Activated T-helper 1 cell treated with anti-CD3 and anti-CD28 coated beads, Interleukin-12 subunit alpha, Interleukin-12 subunit beta, Interleukin-2, Interleukin-4 antibody, amounts not matched to agents 30 ng/mL and 10 ng/mL and 1 ng/mL, durations not matched to agents 14 hours and 24 hours and 36 hours (primary cell): Measurements from ENCODE around the gene SAT1. TPM values are rescaled to one million over a fixed set of nuclear protein-coding genes. Genes with fewer than 3 reads are reported as not detected.
A peak's percentile ranks its signal among the peaks of the same experiment; 100 is the strongest.
"Not testable (repeated sequence)": the region's sequence is repeated elsewhere in the genome, so short reads cannot be mapped to it uniquely, and the experiment has no call there.

ENCODE experiments used
- DNase-seq: peaks from one replicate; pipeline ENCODE4 v3.0.0; 2021; ENCODE audit warnings: low spot score
- H3K27ac Mint-ChIP-seq: one replicate; pipeline ENCODE4 v1.8.0; 2021; ENCODE audit warnings: mild to moderate bottlenecking, mixed read lengths
- H3K27me3 Mint-ChIP-seq: one replicate; pipeline ENCODE4 v1.8.0; 2022; ENCODE audit warnings: mild to moderate bottlenecking, moderate library complexity, mixed read lengths; ENCODE audit not compliant: insufficient read depth
- H3K36me3 Mint-ChIP-seq: one replicate; pipeline ENCODE4 v1.8.0; 2021; ENCODE audit warnings: low read depth, mixed read lengths
- H3K4me1 Mint-ChIP-seq: one replicate; pipeline ENCODE4 v1.8.0; 2021; ENCODE audit warnings: low read depth, mixed read lengths
- H3K4me3 Mint-ChIP-seq: one replicate; pipeline ENCODE4 v1.8.0; 2021; ENCODE audit warnings: mild to moderate bottlenecking, moderate library complexity, mixed read lengths
- H3K9me3 Mint-ChIP-seq: one replicate; pipeline ENCODE4 v1.8.0; 2021; ENCODE audit warnings: mixed read lengths
- intact Hi-C: fragments of 100-400 bp; cut with micrococcal nuclease; formaldehyde crosslinking; loops from one replicate; pipeline ENCODE4 v1.15.1; 2024
- total RNA-seq: library from RNA; stranded (reverse); gene quantifications from 2 replicates; pipeline ENCODE4 v1.2.3, GENCODE V29; 2022

Gene SAT1
- total RNA-seq, 1 donor from 2014 or later = 71.8 TPM

DNA sequence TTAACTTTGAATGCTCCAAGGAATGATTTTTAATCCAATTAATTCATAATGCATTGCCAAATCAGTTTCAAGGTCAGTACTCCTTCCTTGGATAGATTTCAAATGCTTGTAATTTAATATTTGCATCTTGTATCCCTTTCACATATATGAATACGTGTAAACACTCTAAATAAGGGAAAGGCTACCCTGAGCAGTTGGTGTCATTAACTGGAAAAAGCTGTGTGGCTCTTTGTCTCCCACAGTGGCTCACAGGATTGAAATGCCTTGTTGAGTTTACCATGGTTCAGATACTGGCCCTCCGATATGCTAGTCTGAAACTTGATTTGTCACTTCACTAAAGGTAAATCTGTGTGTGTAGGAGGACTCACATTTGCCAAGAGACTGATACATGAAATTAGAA is 23.2 kb upstream of the SAT1 start:
- Mint-ChIP-seq H3K36me3 (no peaks in the 10 kb centered on the region), H3K4me1 (peaks cover 5% of the 10 kb centered on the region), H3K27me3 (no peaks in the 10 kb centered on the region), H3K4me3 (no peak overlapping the region), H3K27ac (no peak overlapping the region), H3K9me3 (no peaks in the 10 kb centered on the region)
- DNase-seq = no peak
- intact Hi-C loops = no loop called here

DNA sequence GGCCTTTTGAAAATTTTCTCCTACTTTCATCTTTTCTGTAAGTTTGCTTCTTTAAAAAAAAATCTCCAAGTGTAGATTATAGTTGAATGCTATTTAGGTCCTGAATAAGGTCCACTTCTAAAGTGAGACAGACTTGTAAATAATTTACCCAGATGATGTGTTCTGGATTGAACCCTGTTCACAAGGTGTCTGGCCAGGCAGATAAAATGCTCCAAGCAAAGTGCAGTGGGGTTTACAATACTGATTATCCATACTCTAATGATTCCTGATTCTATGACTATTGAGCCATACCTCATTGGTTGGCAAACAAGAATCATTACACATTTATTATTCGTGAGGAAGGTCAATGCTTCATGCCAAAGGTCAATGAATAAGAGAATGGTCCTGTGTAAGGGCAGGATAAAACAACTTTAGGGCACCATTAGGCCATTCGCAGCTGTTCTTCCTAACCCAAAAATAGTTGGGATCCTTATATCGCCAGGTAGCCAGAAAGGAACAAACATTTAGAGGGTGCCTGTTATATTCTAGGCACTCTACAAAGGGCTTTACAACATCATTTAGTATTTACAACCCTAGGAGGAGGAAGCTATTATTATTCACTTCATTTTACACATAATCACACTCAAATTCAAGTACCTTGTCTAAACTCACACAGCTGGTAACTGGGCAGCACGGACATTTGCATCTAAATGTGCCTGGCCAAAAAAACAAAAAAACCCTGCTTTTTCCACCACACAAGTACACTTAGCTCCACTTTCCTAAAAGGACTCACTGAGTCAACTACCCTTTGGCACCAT is 18.6 kb upstream of the SAT1 start:
- no peaks in the 10 kb centered on the region for H3K9me3 Mint-ChIP-seq
- no peaks in the 10 kb centered on the region for H3K27me3 Mint-ChIP-seq
- no peak overlapping the region for H3K27ac Mint-ChIP-seq
- no peak for DNase-seq
- H3K4me3 Mint-ChIP-seq = no peak overlapping the region
- intact Hi-C loops = no loop called here
- H3K4me1 Mint-ChIP-seq = no peaks in the 10 kb centered on the region
- H3K36me3 Mint-ChIP-seq = no peaks in the 10 kb centered on the region

DNA sequence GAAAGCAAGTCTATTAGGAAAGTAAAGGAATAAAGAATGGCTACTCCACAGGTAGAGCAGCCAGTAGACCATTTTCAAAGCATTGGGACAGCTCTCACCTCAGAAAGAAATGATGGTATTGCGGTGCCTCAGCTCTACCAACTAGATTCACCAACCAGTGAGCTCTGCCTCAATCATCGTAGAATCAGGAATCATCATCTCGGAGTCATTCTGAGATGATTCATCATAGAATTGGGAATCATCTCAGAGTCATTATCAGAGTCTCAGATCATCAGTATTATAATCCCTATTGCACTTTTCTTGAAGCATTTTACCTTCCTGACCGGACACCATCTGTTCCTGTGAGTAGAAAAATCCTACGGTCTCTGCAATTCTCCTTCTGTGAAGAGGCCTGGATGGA is 17.5 kb upstream of the SAT1 start:
- Mint-ChIP-seq H3K27me3 (no peaks in the 10 kb centered on the region), H3K9me3 (no peaks in the 10 kb centered on the region), H3K4me1 (no peaks in the 10 kb centered on the region), H3K27ac (no peak overlapping the region), H3K4me3 (no peak overlapping the region), H3K36me3 (no peaks in the 10 kb centered on the region)
- intact Hi-C loops = no loop called here
- no peak for DNase-seq

DNA sequence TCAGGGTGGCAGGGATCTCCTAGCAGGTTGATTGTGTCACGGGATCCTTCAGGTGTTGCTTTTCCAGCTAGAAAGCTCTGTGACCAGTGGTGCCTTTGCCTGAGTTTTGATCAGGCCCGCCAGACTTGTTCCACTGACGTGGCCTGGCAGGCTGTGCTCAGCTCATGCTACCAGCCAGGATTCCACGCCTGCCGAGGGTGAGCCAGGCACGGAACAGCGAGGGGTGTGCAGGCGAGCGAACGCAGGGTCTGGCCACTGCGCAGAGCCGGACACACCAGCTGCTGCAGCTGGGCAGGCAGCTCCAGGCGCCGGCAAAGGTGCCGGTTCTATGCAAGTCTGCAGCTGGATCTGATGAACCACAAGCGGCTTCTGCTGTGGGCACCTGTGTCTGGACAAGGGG is 17.1 kb upstream of the SAT1 start:
- no peak for DNase-seq
- H3K9me3 Mint-ChIP-seq = no peaks in the 10 kb centered on the region
- intact Hi-C loops = no loop called here
- no peak overlapping the region for H3K27ac Mint-ChIP-seq
- H3K4me3 Mint-ChIP-seq = no peak overlapping the region
- H3K4me1 Mint-ChIP-seq = no peaks in the 10 kb centered on the region
- no peaks in the 10 kb centered on the region for H3K27me3 Mint-ChIP-seq
- H3K36me3 Mint-ChIP-seq = no peaks in the 10 kb centered on the region

DNA sequence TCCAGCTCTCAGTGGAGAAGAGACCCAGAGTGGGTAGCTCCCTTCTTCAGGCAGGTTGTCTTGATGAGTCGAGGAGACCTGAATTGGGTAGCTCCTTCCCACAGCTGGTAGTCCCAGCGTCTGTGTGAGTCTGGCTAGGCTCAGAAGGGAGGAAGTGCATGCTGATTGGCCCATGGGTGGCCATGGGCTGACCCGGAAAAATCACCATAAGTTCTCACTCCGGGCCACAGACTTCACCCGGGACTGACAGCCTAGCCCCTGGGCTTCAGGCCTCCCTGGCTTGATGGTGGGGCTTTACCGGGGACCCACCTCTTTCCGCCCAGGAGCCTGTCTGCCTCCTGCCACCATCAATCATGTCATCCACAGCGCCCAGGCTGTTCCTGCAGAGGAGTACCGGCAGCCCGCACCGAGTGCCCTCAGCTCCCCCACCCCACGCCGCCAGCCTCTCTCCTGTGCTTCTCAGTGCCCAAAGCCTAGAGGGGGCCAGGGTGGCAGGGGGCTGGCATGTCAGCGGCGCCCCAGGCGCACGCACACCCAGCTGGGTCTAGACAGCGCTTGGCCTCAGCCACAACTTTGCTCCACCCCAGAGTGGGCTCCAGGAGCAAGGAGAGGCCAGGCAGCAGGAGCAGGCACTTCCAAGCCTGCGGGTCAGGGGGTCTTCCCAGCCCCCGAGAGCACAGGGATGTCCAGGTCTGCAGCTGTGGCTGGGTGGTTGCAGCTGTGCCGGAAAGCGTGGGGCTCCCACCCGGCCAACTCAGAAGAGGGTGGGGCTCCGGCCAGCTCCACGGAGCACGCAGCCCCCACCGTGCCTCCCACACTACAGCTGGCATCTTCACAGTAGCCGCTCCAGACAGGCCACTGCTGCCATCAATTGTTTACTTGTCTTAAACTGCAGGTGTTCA is 16.1 kb upstream of the SAT1 start:
- no peaks in the 10 kb centered on the region for H3K27me3 Mint-ChIP-seq
- H3K4me3 Mint-ChIP-seq = peak overlapping the region; percentile 47
- DNase-seq = no peak
- H3K36me3 Mint-ChIP-seq = no peaks in the 10 kb centered on the region
- no peaks in the 10 kb centered on the region for H3K9me3 Mint-ChIP-seq
- intact Hi-C loops = no loop called here
- H3K27ac Mint-ChIP-seq = no peak overlapping the region
- no peaks in the 10 kb centered on the region for H3K4me1 Mint-ChIP-seq

DNA sequence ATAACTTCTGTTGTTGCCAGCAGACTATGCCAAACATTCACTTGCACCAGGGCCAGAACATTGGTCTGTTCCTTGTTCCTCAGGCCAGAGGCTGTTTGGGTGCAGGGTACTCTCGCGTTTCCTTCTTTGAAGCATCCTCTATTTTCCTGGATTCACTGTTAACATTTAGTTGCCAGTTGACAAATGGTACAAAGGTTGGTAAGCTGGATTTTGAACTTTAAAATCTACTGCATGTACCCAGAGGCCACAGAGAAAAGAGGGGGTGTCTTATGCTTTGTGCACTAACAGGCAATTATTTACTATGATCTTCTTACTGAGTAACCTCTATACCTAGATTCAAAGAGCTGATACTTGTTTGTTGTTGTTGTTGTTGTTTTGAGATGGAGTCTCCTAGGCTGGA is 12.8 kb upstream of the SAT1 start:
- DNase-seq = no peak
- intact Hi-C loops = no loop called here
- no peaks in the 10 kb centered on the region for H3K9me3 Mint-ChIP-seq
- no peaks in the 10 kb centered on the region for H3K36me3 Mint-ChIP-seq
- H3K4me1 Mint-ChIP-seq = peaks cover 12% of the 10 kb centered on the region
- no peaks in the 10 kb centered on the region for H3K27me3 Mint-ChIP-seq
- no peak overlapping the region for H3K27ac Mint-ChIP-seq
- H3K4me3 Mint-ChIP-seq = no peak overlapping the region

DNA sequence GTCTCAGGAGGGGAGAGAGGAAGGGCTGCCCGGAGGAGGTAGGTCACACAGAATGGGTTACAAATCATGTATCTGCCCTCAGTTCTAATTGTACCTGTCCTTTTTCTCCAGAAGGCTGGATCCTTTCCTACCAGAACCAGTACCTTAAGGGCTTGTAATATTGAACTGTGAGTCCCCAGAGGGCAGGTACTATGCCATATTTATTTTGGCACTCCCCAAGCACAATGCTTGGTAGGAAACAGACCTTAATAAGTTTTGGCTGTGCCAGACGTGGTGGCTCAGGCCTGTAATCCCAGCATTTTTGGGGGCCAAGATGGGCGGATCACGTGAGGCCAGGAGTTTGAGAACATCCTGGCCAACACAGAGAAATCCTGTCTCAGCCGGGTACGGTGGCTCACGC is 11.9 kb upstream of the SAT1 start:
- H3K4me1 Mint-ChIP-seq = peaks cover 12% of the 10 kb centered on the region

DNA sequence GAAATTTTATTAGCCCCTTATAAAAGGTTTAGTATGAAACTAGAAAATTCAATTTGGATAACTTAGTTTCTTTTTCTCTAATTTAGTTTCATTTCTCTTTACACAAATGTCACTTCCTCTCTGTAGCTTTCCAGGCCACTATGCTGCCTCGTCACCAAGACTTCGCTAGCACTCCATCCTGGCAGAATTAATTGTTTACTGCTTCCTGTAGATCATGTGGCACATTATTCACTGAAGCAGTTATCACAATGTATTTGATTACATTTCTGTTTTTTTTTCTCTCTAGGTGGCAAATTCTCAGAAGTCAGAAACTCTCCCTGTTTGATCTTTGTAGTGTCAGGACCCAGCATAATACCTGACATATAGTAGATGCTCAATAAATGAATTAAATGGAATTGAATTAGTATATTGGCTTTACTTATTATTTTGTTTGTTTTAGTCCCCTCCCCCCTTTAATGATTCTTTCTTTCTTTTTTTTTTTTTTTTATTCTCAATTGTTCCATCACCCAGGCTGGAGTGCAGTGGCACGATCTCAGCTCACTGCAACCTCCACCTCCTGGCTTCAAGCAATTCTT is 9.3 kb upstream of the SAT1 start:
- Mint-ChIP-seq H3K4me3 (peak overlapping the region; percentile 73), H3K9me3 (no peaks in the 10 kb centered on the region), H3K36me3 (no peaks in the 10 kb centered on the region), H3K27ac (peak overlapping the region; percentile 87), H3K27me3 (no peaks in the 10 kb centered on the region), H3K4me1 (peaks cover 12% of the 10 kb centered on the region)
- peak; percentile 41 for DNase-seq
- intact Hi-C loops = loop anchor here (1.0 to 2.0 kb wide), 2 partner anchors 8 to 41 kb away; no protein-coding TSS in a partner anchor

More for the DNA sequence above, 11.9 kb upstream of the SAT1 start:
- DNase-seq, intact Hi-C loops, H3K36me3 Mint-ChIP-seq, H3K27ac Mint-ChIP-seq, H3K4me3 Mint-ChIP-seq, H3K9me3 Mint-ChIP-seq, H3K27me3 Mint-ChIP-seq: not testable (repeated sequence)

DNA sequence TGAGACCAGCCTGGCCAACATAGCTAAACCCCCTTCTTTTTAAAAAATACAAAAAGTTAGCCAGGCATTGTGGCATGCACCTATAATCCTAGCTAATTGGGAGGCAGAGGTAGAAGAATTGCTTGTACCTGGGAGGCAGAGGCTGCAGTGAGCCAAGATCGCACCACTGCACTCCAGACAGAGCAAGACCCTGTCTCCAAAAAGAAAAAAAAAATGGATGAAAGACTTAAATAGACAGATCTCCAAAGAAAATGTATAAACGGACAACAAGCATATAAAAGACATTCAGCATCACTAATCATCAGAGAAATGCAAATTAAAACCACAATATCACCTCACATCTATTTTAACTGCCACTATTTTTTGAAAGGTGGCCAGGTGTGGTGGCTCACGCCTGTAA is 6.6 kb upstream of the SAT1 start:
- no peak for DNase-seq
- no peaks in the 10 kb centered on the region for H3K27me3 Mint-ChIP-seq
- intact Hi-C loops = no loop called here
- no peak overlapping the region for H3K4me3 Mint-ChIP-seq
- no peaks in the 10 kb centered on the region for H3K9me3 Mint-ChIP-seq
- H3K36me3 Mint-ChIP-seq = no peaks in the 10 kb centered on the region
- H3K4me1 Mint-ChIP-seq = peaks cover 17% of the 10 kb centered on the region
- H3K27ac Mint-ChIP-seq = no peak overlapping the region

DNA sequence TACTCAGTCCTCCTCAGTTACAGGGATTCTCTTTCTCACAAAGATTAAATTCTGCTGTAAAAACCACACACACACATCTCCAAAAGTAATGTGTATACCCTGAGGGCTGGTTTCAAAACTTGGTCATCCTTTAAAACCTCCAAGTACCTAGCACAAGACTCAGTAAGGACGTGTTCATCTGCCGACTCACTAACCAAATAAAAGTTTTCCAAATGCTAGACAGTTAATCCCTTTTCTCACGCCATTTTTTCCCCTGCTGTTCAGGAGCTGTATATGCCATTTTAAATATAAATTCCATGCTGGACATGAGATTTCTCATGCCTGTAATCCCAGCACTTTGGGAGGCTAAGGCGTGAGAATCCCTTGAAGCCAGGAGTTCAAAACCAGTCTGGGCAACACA is 3.9 kb upstream of the SAT1 start:
- intact Hi-C loops = no loop called here
- Mint-ChIP-seq H3K9me3 (no peaks in the 10 kb centered on the region), H3K27me3 (no peaks in the 10 kb centered on the region), H3K4me3 (no peak overlapping the region), H3K27ac (no peak overlapping the region), H3K36me3 (peaks cover 5% of the 10 kb centered on the region), H3K4me1 (peaks cover 21% of the 10 kb centered on the region)
- DNase-seq = no peak

DNA sequence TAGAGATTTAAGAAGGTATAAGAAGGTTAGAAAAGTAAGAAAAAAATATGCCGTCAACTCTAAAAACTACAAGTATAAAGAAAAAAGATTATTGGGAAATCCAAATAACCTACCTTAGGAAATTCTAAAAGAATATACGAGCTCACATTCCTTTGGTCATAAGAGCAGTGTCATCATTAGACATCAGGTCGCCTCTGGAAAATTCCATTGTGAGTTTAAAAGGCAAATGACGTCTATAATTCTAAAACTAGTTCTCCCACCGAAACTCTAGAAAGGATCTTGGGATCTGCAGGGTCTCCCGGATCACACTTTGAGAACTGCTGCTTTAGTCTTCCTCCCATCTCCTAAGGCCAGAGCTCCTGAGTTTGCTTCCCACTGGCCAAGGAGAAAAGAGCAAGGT is 518 bp upstream of the SAT1 start:
- intact Hi-C loops = loop anchor here (1.0 to 5.0 kb wide), 6 partner anchors 39 to 700 kb away; partner anchors contain the start of gene ACOT9
- Mint-ChIP-seq H3K4me1 (peaks cover 38% of the 10 kb centered on the region), H3K27ac (peak overlapping the region; percentile 95), H3K27me3 (no peaks in the 10 kb centered on the region), H3K9me3 (no peaks in the 10 kb centered on the region), H3K36me3 (peaks cover 24% of the 10 kb centered on the region), H3K4me3 (peak overlapping the region; percentile 97)
- no peak for DNase-seq

DNA sequence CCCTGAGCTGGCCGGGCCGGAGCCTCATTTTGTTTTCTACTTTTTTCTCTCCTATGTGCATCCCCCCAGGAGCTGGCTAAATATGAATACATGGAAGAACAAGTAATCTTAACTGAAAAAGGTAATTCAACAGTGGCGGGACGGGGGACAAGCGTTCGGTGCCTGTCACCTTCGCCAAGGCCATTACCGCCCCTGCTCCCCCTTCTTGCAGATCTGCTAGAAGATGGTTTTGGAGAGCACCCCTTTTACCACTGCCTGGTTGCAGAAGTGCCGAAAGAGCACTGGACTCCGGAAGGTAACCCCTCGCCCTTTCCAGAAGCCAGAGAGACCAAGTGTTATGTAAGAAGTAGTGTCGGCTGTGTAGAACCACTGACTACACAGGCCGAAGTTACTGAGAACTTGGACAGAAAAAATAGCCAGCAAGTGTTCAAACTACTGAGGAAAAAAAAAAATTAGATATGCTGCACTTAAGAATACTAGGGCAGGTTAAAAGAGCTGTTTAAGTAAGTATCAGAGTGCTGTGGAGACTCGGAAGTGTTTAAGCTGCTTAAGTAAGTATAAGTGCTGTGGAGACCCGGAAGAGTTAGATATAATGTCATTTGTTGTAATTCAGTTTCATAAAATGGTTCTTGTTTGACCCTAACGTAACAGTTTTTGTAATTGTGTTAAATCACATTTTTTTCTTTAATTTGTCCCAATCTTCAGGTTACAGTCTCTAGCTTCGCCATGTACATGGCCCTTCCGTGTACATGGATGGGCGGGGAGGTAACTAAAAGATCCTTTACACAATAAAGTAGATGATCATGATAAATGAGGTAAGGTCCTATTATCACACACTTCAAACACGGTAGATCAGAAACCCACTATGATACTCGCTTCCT is 856 bp downstream of the SAT1 start:
- H3K4me3 Mint-ChIP-seq = peak overlapping the region; percentile 97
- DNase-seq = no peak
- H3K36me3 Mint-ChIP-seq = peaks cover 24% of the 10 kb centered on the region
- H3K9me3 Mint-ChIP-seq = no peaks in the 10 kb centered on the region
- H3K27me3 Mint-ChIP-seq = no peaks in the 10 kb centered on the region
- peaks cover 38% of the 10 kb centered on the region for H3K4me1 Mint-ChIP-seq
- intact Hi-C loops = loop anchor here (1.0 to 5.0 kb wide), 7 partner anchors 121 to 698 kb away; partner anchors contain the start of genes APOO and EIF2S3
- H3K27ac Mint-ChIP-seq = peak overlapping the region; percentile 92
